Dedifferentiated amniotic fluid mesenchymal stem cell (primary cell): Measurements from ENCODE around the gene NEAT1.

Experiments
- DNase-seq: peaks from one replicate; pipeline ENCODE4 v3.0.0-alpha.2; 2016; ENCODE audit errors: extremely low spot score

Gene NEAT1

GRCh38 chr11:65422633-65423515, at the start of gene NEAT1:
NEAT1 (plus strand) TSS chr11:65422798.
- DNase-seq, result peak; percentile 91

GRCh38 chr11:65373839-65374580, 48.6 kb upstream of the NEAT1 start:
- DNase-seq, result no peak

- no peak for DNase-seq
Measured at GRCh38 chr11:65375012-65375411, 47.6 kb upstream of the NEAT1 start.

GRCh38 chr11:65376138-65376713, 46.4 kb upstream of the NEAT1 start:
- DNase-seq, result no peak

GRCh38 chr11:65377036-65377435, 45.6 kb upstream of the NEAT1 start:
- DNase-seq, result no peak

- no peak for DNase-seq
Measured at GRCh38 chr11:65377777-65378176, 44.8 kb upstream of the NEAT1 start.

GRCh38 chr11:65378208-65378927, 44.2 kb upstream of the NEAT1 start:
- DNase-seq, result no peak

- DNase-seq, result no peak
Measured at GRCh38 chr11:65378928-65379638, 43.5 kb upstream of the NEAT1 start.

- no peak for DNase-seq
Measured at GRCh38 chr11:65379698-65380459, 42.7 kb upstream of the NEAT1 start.

GRCh38 chr11:65380460-65381119, 42.0 kb upstream of the NEAT1 start:
- no peak for DNase-seq

GRCh38 chr11:65381716-65382032, 40.9 kb upstream of the NEAT1 start:
- DNase-seq, result no peak

- peak; percentile 96 for DNase-seq
Measured at GRCh38 chr11:65382033-65382803, 40.4 kb upstream of the NEAT1 start, which contains the start of gene SLC25A45. SLC25A45 (minus strand) TSS chr11:65382646; CDS start chr11:65381951, 695 bp downstream.

GRCh38 chr11:65382804-65383368, 39.7 kb upstream of the NEAT1 start:
- DNase-seq, result no peak

- DNase-seq, result no peak
Measured at GRCh38 chr11:65383778-65384177, 38.8 kb upstream of the NEAT1 start.

- no peak for DNase-seq
Measured at GRCh38 chr11:65384301-65384889, 38.2 kb upstream of the NEAT1 start.

- DNase-seq, result peak; percentile 77
Measured at GRCh38 chr11:65386307-65387140, 36.1 kb upstream of the NEAT1 start, which contains the start of gene FRMD8. FRMD8 (plus strand) TSS chr11:65386637; CDS start chr11:65387037, 400 bp downstream.

GRCh38 chr11:65388731-65389130, 33.9 kb upstream of the NEAT1 start:
- DNase-seq, result no peak
